GM19397 (cell line): ENCODE data around the gene XAGE3.
"Not testable (repeated sequence)": the region's sequence is repeated elsewhere in the genome, so short reads cannot be mapped to it uniquely, and the experiment has no call there.

Experiments
- ATAC-seq: cut with Tn5 transposase; IDR thresholded peaks from one replicate; pipeline ENCODE4 v1.9.1; 2021; ENCODE audit warnings: mild to moderate bottlenecking, moderate library complexity; ENCODE audit not compliant: unreplicated experiment

Gene XAGE3

DNA sequence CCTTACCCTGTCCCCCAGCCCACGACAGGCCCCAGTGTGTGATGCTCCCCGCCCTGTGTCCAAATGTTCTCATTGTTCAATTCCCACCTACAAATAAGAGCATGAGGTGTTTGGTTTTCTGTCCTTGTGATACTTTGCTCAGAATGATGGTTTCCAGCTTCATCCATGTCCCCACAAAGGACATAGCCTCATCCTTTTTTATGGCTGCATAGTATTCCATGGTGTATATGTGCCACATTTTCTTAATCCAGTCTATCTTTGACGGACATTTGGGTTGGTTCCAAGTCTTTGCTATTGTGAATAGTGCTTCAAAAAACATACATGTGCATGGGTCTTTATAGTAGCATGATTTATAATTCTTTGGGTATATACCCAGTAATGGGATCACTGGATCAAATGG is 24.3 kb downstream of the XAGE3 start:
- not testable (repeated sequence) for ATAC-seq

GRCh38 chrX:52839137-52839536 is 28.7 kb downstream of the XAGE3 start:
- ATAC-seq: no peak

- no peak for ATAC-seq
Observed at GRCh38 chrX:52830551-52830950, 37.3 kb downstream of the XAGE3 start.

- ATAC-seq: no peak
Observed at GRCh38 chrX:52824608-52825007, 43.3 kb downstream of the XAGE3 start.

DNA sequence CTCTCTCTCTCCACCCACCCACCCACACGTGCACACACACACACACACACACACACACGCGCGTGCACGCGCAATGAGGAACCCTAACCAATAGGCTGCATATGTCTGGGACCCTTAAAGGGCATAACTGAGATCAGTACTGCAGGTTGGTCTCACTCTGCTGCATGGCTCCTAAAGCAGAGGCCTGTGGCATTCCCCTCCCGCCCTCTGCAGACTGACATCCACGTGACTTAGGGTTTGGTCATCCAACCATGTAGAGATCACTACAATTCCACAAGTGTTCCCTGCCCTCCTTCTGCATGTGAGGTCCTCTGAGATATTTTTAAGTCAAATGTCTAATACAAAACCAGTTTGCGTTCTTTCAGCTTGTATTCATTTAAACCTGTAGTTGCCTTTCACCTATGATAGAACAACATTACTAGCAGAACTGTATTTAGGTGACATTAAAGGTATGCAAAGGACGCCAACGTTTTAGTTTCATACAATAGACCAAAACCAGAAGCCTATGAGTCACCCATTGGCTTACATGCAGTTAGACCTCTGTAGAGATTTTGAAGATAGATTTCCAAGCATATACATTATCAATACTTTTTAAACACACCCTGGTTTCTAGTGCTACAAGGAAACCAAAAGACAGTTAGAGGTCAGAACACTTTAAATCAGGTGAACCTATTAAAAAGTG is 46.7 kb downstream of the XAGE3 start:
- no peak for ATAC-seq

DNA sequence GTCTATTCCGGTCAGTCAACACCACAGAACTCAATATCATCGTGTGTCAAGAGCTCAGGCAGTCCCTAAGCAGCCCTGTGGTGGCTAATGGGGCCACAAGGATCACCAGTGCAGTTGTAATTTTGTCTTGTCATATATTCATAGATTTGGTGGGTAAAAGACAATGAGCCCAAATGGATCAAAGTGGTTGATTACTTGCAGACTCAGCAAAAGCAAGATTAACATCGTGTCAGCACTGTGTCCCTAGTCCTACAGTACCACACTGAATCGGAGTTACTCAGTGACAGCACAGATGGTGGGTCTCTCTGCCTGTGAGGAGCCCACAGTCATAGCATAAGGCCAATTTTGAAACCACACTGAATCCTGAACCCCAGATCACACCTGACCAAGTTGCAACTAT is 48.1 kb downstream of the XAGE3 start:
- ATAC-seq: no peak
